GM23338 (cell line): Measurements from ENCODE around the gene WNK2. TPM values are rescaled to one million over a fixed set of nuclear protein-coding genes. Genes with fewer than 3 reads are reported as not detected.

Experiments
- ATAC-seq: fragments of 200-7000 bp; cut with Tn5 transposase; 3 replicates; pipeline ENCODE4 v1.9.1; 2020
- DNase-seq: peaks from one replicate; pipeline ENCODE4 v3.0.0-alpha.2; 2015; ENCODE audit warnings: low spot score
- H2AFZ ChIP-seq: fragments of 200-600 bp; sonication (generic); 2 replicates; pipeline ENCODE4 v1.8.0; 2016; ENCODE audit warnings: antibody characterized with exemption, mild to moderate bottlenecking, moderate library complexity
- H3F3A ChIP-seq: fragments of 200-600 bp; sonication (generic); replicated peaks from 2 replicates; pipeline ENCODE4 v1.8.0; 2017; ENCODE audit warnings: antibody characterized with exemption, mixed run types, low read depth
- H3K27ac ChIP-seq: fragments of 200-600 bp; sonication (generic); 2 replicates; pipeline ENCODE4 v1.6.1; 2016; ENCODE audit warnings: low read depth
- H3K27me3 ChIP-seq: fragments of 200-600 bp; sonication (generic); 2 replicates; pipeline ENCODE4 v1.8.0; 2016; ENCODE audit warnings: mild to moderate bottlenecking, mixed run types, moderate library complexity; ENCODE audit not compliant: insufficient read depth
- H3K36me3 ChIP-seq: fragments of 200-600 bp; sonication (generic); 2 replicates; pipeline ENCODE4 v1.8.0; 2016; ENCODE audit warnings: mild to moderate bottlenecking; ENCODE audit not compliant: insufficient read depth
- H3K4me1 ChIP-seq: fragments of 200-600 bp; sonication (generic); 2 replicates; pipeline ENCODE4 v1.8.0; 2016; ENCODE audit warnings: mild to moderate bottlenecking, moderate library complexity; ENCODE audit not compliant: insufficient read depth
- H3K4me2 ChIP-seq: fragments of 200-600 bp; sonication (generic); 2 replicates; pipeline ENCODE4 v1.7.1; 2017; ENCODE audit warnings: mixed run types
- H3K4me3 ChIP-seq: fragments of 200-600 bp; sonication (generic); 2 replicates; pipeline ENCODE4 v1.6.1; 2016; ENCODE audit warnings: mixed run types
- H3K79me2 ChIP-seq: fragments of 200-600 bp; sonication (generic); replicated peaks from 2 replicates; pipeline ENCODE4 v1.8.0; 2017; ENCODE audit warnings: mild to moderate bottlenecking; ENCODE audit not compliant: insufficient read depth
- H3K9me2 ChIP-seq: fragments of 200-600 bp; sonication (generic); 2 replicates; pipeline ENCODE4 v1.8.0; 2017; ENCODE audit not compliant: insufficient read depth
- H4K20me1 ChIP-seq: fragments of 200-600 bp; sonication (generic); replicated peaks from 2 replicates; pipeline ENCODE4 v1.8.0; 2017; ENCODE audit warnings: mild to moderate bottlenecking; ENCODE audit not compliant: insufficient read depth
- H3K27ac Mint-ChIP-seq: 2 replicates; pipeline ENCODE4 v1.8.0; 2020; ENCODE audit warnings: inconsistent platforms, mild to moderate bottlenecking, moderate library complexity, mixed read lengths
- H3K27me3 Mint-ChIP-seq: 3 replicates; pipeline ENCODE4 v1.8.0; 2022; ENCODE audit warnings: low read depth, mild to moderate bottlenecking, moderate library complexity, mixed read lengths, inconsistent platforms; ENCODE audit not compliant: insufficient read depth, poor library complexity
- H3K36me3 Mint-ChIP-seq: 3 replicates; pipeline ENCODE4 v1.8.0; 2021; ENCODE audit warnings: low read depth, mild to moderate bottlenecking, inconsistent platforms, moderate library complexity, mixed read lengths
- H3K4me1 Mint-ChIP-seq: 3 replicates; pipeline ENCODE4 v1.8.0; 2020; ENCODE audit warnings: mild to moderate bottlenecking, inconsistent platforms, mixed read lengths
- H3K4me3 Mint-ChIP-seq: 3 replicates; pipeline ENCODE4 v1.8.0; 2021; ENCODE audit warnings: moderate library complexity, mild to moderate bottlenecking, inconsistent platforms, mixed read lengths
- H3K9me3 Mint-ChIP-seq: 3 replicates; pipeline ENCODE4 v1.8.0; 2020; ENCODE audit warnings: moderate library complexity, mild to moderate bottlenecking, inconsistent platforms, mixed read lengths
- CREB1 ChIP-seq: fragments of 250-450 bp; sonication (Bioruptor Pico); IDR thresholded peaks from 2 replicates; pipeline ENCODE4 v1.5.0; 2020; ENCODE audit warnings: low read depth, mild to moderate bottlenecking, moderate library complexity
- EZH2 ChIP-seq: fragments of 200-600 bp; sonication (generic); IDR thresholded peaks from one replicate; pipeline ENCODE4 v1.8.0; 2017; ENCODE audit warnings: antibody characterized with exemption, mild to moderate bottlenecking, low read depth; ENCODE audit not compliant: unreplicated experiment
- NANOG ChIP-seq: IDR thresholded peaks from 2 replicates; pipeline ENCODE4 v1.6.1; 2016; ENCODE audit warnings: antibody characterized with exemption, borderline replicate concordance
- POLR2AphosphoS5 ChIP-seq: IDR thresholded peaks from 2 replicates; pipeline ENCODE4 v1.6.1; 2016; ENCODE audit warnings: antibody characterized with exemption, low read depth
- STAT1 ChIP-seq: IDR thresholded peaks from one replicate; pipeline ENCODE4 v1.6.1; 2016; ENCODE audit warnings: antibody characterized with exemption; ENCODE audit not compliant: unreplicated experiment
- ZNF114 ChIP-seq: fragments of 250-450 bp; sonication (Bioruptor Pico); IDR thresholded peaks from 2 replicates; pipeline ENCODE4 v1.5.0; 2020; ENCODE audit warnings: mild to moderate bottlenecking, moderate library complexity
- ZNF331 ChIP-seq: fragments of 250-450 bp; sonication (Bioruptor Pico); IDR thresholded peaks from 2 replicates; pipeline ENCODE4 v1.5.0; 2020; ENCODE audit warnings: low read depth, mild to moderate bottlenecking, moderate library complexity
- polyA plus RNA-seq: library from polyadenylated mRNA; unstranded; fragments of >200 nt; fragmentation: Nextera tagmentation; extraction: Ambion mirVana; gene quantifications from 2 replicates; pipeline ENCODE4 v1.2.1, GENCODE V29; 2016
- total RNA-seq: library from RNA; depleted of rRNA; stranded (reverse); fragments of >200 nt; shearing (Covaris generic); gene quantifications from 2 replicates; pipeline ENCODE4 v1.2.3, GENCODE V29; 2014
- TF ChIP-seq, protein P1 (sequence below): IDR thresholded peaks from one replicate; pipeline ENCODE4 v1.6.1; 2018; ENCODE audit warnings: antibody characterized with exemption; ENCODE audit not compliant: unreplicated experiment
- TF ChIP-seq, protein P2 (sequence below): fragments of 250-450 bp; sonication (Bioruptor Pico); IDR thresholded peaks from 2 replicates; pipeline ENCODE4 v1.5.0; 2020; ENCODE audit warnings: mild to moderate bottlenecking, moderate library complexity

Gene WNK2
- total and polyA plus RNA-seq, 2 experiments from 2014 or later: 56.4 to 102 TPM

DNA sequence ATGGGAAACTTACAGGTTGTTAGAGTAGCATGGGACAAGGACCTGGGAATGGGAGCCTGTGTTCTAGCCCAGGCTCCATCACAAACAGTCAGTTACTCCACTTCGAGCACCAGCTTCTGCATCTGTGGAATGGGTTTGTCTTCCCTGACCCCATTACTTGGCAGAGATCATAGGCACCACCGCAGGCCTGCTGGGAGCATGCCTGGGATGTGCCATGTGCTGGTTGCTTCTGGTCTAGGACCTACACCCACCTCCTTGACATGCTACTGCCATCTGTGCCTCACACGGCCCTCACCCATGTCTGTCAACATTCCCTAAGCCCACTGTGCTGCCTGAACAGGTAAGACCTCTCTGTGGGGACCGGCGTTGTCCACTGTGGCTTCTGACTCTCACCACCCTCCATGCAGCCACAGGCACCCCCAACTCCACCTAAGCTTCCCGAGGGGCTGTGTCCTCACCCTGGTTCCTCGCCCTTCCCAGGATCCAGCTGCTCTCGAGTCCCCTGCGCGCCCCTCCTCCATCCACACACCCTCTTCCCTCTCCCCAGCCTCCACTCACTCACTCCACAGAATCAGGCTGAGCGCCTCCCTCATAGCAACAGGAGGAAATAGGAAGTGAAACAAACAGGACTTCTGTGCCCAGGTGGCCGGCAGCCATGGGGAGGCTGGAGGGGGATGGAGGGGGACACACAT is 181.6 kb downstream of the WNK2 start:
- Histone ChIP-seq H3K4me2 (peak overlapping the region; percentile 48), H3K9me2 (no peaks in the 10 kb centered on the region; the same call in 1 of the 2 replicates), H3K4me1 (peaks cover 6% of the 10 kb centered on the region; the same call in 1 of the 2 replicates), H3K36me3 (peaks cover 28% of the 10 kb centered on the region), H3K27me3 (peaks cover 16% of the 10 kb centered on the region), H3F3A (peaks cover 25% of the 10 kb centered on the region), H3K4me3 (no peak overlapping the region), H2AFZ (no peak overlapping the region), H4K20me1 (peaks cover 11% of the 10 kb centered on the region), H3K27ac (peak overlapping the region; percentile 57), H3K79me2 (peaks cover under 1% of the 10 kb centered on the region; the same call in 1 of the 2 replicates)
- peak; percentile 67 for ATAC-seq
- Mint-ChIP-seq H3K9me3 (peaks cover 50% of the 10 kb centered on the region), H3K27ac (no peak overlapping the region), H3K4me3 (no peak overlapping the region), H3K36me3 (peaks cover 45% of the 10 kb centered on the region; the same call in 2 of the 3 replicates), H3K4me1 (no peaks in the 10 kb centered on the region), H3K27me3 (peaks cover 8% of the 10 kb centered on the region)
- no peak for TF ChIP-seq EZH2
- peak; percentile 73 for TF ChIP-seq POLR2AphosphoS5
- DNase-seq: peak; percentile 75

DNA sequence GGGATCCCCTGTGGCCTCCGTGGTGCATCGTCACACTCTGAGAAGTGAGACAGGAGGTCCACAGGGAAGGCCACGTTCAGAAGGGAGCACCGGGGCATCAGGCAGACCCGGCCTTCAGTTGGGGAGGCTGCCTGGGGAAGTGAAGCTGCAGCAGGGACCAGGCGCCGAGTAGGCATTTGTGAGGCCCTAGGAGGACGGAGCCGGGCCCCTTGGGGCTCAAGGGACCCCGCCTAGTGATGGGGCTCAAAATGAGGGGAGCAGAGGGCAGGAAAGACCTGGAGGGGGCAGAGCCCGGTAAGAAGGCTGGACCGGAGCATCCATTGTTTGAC is 182.1 kb downstream of the WNK2 start:
- Mint-ChIP-seq H3K36me3 (peaks cover 40% of the 10 kb centered on the region; the same call in 2 of the 3 replicates), H3K27ac (no peak overlapping the region), H3K4me1 (no peaks in the 10 kb centered on the region), H3K4me3 (no peak overlapping the region), H3K27me3 (peaks cover 9% of the 10 kb centered on the region), H3K9me3 (peaks cover 47% of the 10 kb centered on the region)
- Histone ChIP-seq H4K20me1 (peaks cover 11% of the 10 kb centered on the region), H3K27ac (no peak overlapping the region; the same call in 1 of the 2 replicates), H3K36me3 (peaks cover 23% of the 10 kb centered on the region), H3K9me2 (no peaks in the 10 kb centered on the region; the same call in 1 of the 2 replicates), H3F3A (peaks cover 23% of the 10 kb centered on the region), H2AFZ (no peak overlapping the region), H3K79me2 (no peaks in the 10 kb centered on the region; the same call in 1 of the 2 replicates), H3K4me2 (peak overlapping the region; percentile 48), H3K27me3 (peaks cover 21% of the 10 kb centered on the region), H3K4me3 (no peak overlapping the region), H3K4me1 (peaks cover 6% of the 10 kb centered on the region; the same call in 1 of the 2 replicates)
- TF ChIP-seq STAT1: no peak
- TF ChIP-seq NANOG: no peak
- no peak for TF ChIP-seq ZNF114 (CRISPR knock-in tag)
- TF ChIP-seq, protein P1, sequence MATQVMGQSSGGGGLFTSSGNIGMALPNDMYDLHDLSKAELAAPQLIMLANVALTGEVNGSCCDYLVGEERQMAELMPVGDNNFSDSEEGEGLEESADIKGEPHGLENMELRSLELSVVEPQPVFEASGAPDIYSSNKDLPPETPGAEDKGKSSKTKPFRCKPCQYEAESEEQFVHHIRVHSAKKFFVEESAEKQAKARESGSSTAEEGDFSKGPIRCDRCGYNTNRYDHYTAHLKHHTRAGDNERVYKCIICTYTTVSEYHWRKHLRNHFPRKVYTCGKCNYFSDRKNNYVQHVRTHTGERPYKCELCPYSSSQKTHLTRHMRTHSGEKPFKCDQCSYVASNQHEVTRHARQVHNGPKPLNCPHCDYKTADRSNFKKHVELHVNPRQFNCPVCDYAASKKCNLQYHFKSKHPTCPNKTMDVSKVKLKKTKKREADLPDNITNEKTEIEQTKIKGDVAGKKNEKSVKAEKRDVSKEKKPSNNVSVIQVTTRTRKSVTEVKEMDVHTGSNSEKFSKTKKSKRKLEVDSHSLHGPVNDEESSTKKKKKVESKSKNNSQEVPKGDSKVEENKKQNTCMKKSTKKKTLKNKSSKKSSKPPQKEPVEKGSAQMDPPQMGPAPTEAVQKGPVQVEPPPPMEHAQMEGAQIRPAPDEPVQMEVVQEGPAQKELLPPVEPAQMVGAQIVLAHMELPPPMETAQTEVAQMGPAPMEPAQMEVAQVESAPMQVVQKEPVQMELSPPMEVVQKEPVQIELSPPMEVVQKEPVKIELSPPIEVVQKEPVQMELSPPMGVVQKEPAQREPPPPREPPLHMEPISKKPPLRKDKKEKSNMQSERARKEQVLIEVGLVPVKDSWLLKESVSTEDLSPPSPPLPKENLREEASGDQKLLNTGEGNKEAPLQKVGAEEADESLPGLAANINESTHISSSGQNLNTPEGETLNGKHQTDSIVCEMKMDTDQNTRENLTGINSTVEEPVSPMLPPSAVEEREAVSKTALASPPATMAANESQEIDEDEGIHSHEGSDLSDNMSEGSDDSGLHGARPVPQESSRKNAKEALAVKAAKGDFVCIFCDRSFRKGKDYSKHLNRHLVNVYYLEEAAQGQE: no peak
- no peak for TF ChIP-seq ZNF331 (CRISPR knock-in tag)
- TF ChIP-seq, protein P2, sequence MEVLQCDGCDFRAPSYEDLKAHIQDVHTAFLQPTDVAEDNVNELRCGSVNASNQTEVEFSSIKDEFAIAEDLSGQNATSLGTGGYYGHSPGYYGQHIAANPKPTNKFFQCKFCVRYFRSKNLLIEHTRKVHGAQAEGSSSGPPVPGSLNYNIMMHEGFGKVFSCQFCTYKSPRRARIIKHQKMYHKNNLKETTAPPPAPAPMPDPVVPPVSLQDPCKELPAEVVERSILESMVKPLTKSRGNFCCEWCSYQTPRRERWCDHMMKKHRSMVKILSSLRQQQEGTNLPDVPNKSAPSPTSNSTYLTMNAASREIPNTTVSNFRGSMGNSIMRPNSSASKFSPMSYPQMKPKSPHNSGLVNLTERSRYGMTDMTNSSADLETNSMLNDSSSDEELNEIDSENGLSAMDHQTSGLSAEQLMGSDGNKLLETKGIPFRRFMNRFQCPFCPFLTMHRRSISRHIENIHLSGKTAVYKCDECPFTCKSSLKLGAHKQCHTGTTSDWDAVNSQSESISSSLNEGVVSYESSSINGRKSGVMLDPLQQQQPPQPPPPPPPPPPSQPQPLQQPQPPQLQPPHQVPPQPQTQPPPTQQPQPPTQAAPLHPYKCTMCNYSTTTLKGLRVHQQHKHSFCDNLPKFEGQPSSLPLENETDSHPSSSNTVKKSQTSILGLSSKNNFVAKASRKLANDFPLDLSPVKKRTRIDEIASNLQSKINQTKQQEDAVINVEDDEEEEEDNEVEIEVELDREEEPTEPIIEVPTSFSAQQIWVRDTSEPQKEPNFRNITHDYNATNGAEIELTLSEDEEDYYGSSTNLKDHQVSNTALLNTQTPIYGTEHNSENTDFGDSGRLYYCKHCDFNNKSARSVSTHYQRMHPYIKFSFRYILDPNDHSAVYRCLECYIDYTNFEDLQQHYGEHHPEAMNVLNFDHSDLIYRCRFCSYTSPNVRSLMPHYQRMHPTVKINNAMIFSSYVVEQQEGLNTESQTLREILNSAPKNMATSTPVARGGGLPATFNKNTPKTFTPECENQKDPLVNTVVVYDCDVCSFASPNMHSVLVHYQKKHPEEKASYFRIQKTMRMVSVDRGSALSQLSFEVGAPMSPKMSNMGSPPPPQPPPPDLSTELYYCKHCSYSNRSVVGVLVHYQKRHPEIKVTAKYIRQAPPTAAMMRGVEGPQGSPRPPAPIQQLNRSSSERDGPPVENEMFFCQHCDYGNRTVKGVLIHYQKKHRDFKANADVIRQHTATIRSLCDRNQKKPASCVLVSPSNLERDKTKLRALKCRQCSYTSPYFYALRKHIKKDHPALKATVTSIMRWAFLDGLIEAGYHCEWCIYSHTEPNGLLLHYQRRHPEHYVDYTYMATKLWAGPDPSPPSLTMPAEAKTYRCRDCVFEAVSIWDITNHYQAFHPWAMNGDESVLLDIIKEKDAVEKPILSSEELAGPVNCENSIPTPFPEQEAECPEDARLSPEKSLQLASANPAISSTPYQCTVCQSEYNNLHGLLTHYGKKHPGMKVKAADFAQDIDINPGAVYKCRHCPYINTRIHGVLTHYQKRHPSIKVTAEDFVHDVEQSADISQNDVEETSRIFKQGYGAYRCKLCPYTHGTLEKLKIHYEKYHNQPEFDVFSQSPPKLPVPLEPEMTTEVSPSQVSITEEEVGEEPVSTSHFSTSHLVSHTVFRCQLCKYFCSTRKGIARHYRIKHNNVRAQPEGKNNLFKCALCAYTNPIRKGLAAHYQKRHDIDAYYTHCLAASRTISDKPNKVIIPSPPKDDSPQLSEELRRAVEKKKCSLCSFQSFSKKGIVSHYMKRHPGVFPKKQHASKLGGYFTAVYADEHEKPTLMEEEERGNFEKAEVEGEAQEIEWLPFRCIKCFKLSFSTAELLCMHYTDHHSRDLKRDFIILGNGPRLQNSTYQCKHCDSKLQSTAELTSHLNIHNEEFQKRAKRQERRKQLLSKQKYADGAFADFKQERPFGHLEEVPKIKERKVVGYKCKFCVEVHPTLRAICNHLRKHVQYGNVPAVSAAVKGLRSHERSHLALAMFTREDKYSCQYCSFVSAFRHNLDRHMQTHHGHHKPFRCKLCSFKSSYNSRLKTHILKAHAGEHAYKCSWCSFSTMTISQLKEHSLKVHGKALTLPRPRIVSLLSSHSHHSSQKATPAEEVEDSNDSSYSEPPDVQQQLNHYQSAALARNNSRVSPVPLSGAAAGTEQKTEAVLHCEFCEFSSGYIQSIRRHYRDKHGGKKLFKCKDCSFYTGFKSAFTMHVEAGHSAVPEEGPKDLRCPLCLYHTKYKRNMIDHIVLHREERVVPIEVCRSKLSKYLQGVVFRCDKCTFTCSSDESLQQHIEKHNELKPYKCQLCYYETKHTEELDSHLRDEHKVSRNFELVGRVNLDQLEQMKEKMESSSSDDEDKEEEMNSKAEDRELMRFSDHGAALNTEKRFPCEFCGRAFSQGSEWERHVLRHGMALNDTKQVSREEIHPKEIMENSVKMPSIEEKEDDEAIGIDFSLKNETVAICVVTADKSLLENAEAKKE (CRISPR knock-in tag): no peak
- no peak for TF ChIP-seq CREB1 (CRISPR knock-in tag)
- no peak for DNase-seq
- ATAC-seq: peak; percentile 28
